Spinal cord (tissue), 10 donors: ENCODE results near the gene TBX6. TPM values are rescaled to one million over a fixed set of nuclear protein-coding genes. Genes with fewer than 3 reads are reported as not detected.
"Not testable (repeated sequence)": the region's sequence is repeated elsewhere in the genome, so short reads cannot be mapped to it uniquely, and the experiment has no call there.

Experiments
- DNase-seq, 6 donors: peaks; one replicate each; pipeline versions ENCODE4 v3.0.0 to v3.0.0-alpha.2; 2013 to 2015; ENCODE audit warnings: low spot score in 6 of 6, low read depth in 4 of 6
- H3K27ac ChIP-seq: one replicate; pipeline ENCODE4 v1.5.1; 2013; ENCODE audit warnings: low read depth, low read length, control low read depth
- H3K27me3 ChIP-seq: one replicate; pipeline ENCODE4 v1.6.1; 2013; ENCODE audit warnings: low read length; ENCODE audit not compliant: control insufficient read depth, insufficient read depth
- H3K36me3 ChIP-seq: one replicate; pipeline ENCODE4 v1.6.1; 2013; ENCODE audit warnings: low read length; ENCODE audit not compliant: control insufficient read depth, insufficient read depth
- H3K4me1 ChIP-seq: one replicate; pipeline ENCODE4 v1.6.1; 2013; ENCODE audit warnings: low read length; ENCODE audit not compliant: control insufficient read depth, insufficient read depth
- H3K4me3 ChIP-seq: one replicate; pipeline ENCODE4 v1.5.1; 2013; ENCODE audit warnings: low read depth, low read length, control low read depth
- H3K9me3 ChIP-seq: one replicate; pipeline ENCODE4 v1.6.1; 2013; ENCODE audit warnings: low read length; ENCODE audit not compliant: control insufficient read depth, insufficient read depth
- WGBS: methylation state at CpG from one replicate; pipeline ENCODE4 v1.1.5; 2013; ENCODE audit warnings: missing lambda C conversion rate; ENCODE audit not compliant: insufficient coverage; 5-methylcytosine and 5-hydroxymethylcytosine counted together
- polyA plus RNA-seq, 2 donors: library from polyadenylated mRNA; unstranded; fragments of 120-200 nt; gene quantifications; one replicate each; pipeline ENCODE4 v1.2.1, GENCODE V29; 2013; ENCODE audit not compliant: insufficient read length in 2 of 2
- total RNA-seq, 2 donors: library from RNA; depleted of rRNA in 1 of 2; stranded (reverse); fragments of 120-200 nt in 1 of 2; fragments of >200 nt in 1 of 2; gene quantifications; one replicate each; pipeline versions ENCODE4 v1.2.3 to v1.2.4, GENCODE V29; 2013 to 2014
- donor health status: healthy.

Gene TBX6
- total and polyA plus RNA-seq, 4 donors, result 0.20 to 2.7 (median 1.0) TPM

GRCh38 chr16:30040690-30041089, 51.0 kb downstream of the TBX6 start:
- H3K27ac ChIP-seq, H3K27me3 ChIP-seq, H3K4me3 ChIP-seq, H3K9me3 ChIP-seq, H3K4me1 ChIP-seq, DNase-seq, H3K36me3 ChIP-seq: not testable (repeated sequence)
- WGBS, result 78% methylated on average over 1 of the region's 5 CpGs

DNA sequence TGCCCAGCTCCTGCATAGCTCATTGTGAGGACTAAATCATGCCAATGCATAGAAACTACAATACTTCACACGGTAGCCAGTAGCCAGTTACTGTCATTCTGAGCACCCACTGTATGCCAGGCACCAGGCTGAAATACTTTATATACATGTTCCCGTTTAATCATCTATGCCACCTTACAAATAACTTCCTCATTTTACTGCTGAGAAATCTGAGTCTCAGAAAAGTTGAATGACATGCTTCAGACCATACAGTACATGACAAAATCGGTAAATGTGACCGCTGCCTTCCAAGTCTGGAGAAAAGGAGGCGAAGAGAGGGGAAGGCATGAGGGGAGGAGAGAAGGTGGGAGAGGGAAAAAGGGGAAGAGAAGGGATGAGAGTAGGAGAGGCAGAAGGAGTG, 51.5 kb downstream of the TBX6 start:
- DNase-seq, result no peak
- 75% methylated on average over 3 of the region's 5 CpGs for WGBS
- Histone ChIP-seq H3K27ac (no peak overlapping the region), H3K4me3 (no peak overlapping the region), H3K4me1 (no peaks in the 10 kb centered on the region), H3K9me3 (no peaks in the 10 kb centered on the region), H3K27me3 (no peaks in the 10 kb centered on the region), H3K36me3 (no peaks in the 10 kb centered on the region)

Other genes starting within 250 kb of the TBX6 start
- 10 to 100 TPM; 51.3 to 78.6 TPM for gene CDIPT, start 228.7 kb downstream of the TBX6 start, total RNA-seq
- 100 to 1,000 TPM; 103 to 121 TPM for gene CDIPT, start 228.7 kb downstream of the TBX6 start, polyA plus RNA-seq
- 10 to 100 TPM; 32.7 to 66.3 TPM for gene SEZ6L2, start 192.4 kb downstream of the TBX6 start, total RNA-seq
- 100 to 1,000 TPM; 138 to 155 TPM for gene SEZ6L2, start 192.4 kb downstream of the TBX6 start, polyA plus RNA-seq
- gene ASPHD1, start 191.4 kb downstream of the TBX6 start, total RNA-seq, result 10 to 100 TPM in 1 of 2 donors, 1 to 10 TPM in 1; 4.2 to 15.1 TPM
- gene ASPHD1, start 191.4 kb downstream of the TBX6 start, polyA plus RNA-seq, result 10 to 100 TPM; 49.8 to 52.7 TPM
- 10 to 100 TPM; 11.0 to 15.4 TPM for gene KCTD13, start 165.7 kb downstream of the TBX6 start, total RNA-seq
- 10 to 100 TPM; 64.2 to 79.2 TPM for gene KCTD13, start 165.7 kb downstream of the TBX6 start, polyA plus RNA-seq
- gene TMEM219, start 129.8 kb downstream of the TBX6 start, total RNA-seq, result 10 to 100 TPM; 32.5 to 83.1 TPM
- gene TMEM219, start 129.8 kb downstream of the TBX6 start, polyA plus RNA-seq, result 10 to 100 TPM; 83.5 to 91.4 TPM
- 10 to 100 TPM; 42.2 to 52.3 TPM for gene TAOK2, start 118.1 kb downstream of the TBX6 start, total RNA-seq
- gene TAOK2, start 118.1 kb downstream of the TBX6 start, polyA plus RNA-seq, result 10 to 100 TPM; 80.6 to 87.1 TPM
- gene HIRIP3, start 96.3 kb downstream of the TBX6 start, total RNA-seq, result 10 to 100 TPM; 12.2 to 13.7 TPM
- 10 to 100 TPM; 26.2 to 28.8 TPM for gene HIRIP3, start 96.3 kb downstream of the TBX6 start, polyA plus RNA-seq
- 10 to 100 TPM; 24.9 to 50.6 TPM for gene INO80E, start 95.7 kb downstream of the TBX6 start, total RNA-seq
- gene INO80E, start 95.7 kb downstream of the TBX6 start, polyA plus RNA-seq, result 10 to 100 TPM; 66.4 to 70.9 TPM
- 10 to 100 TPM in 1 of 2 donors, 1 to 10 TPM in 1; 7.6 to 14.8 TPM for gene DOC2A, start 80.9 kb downstream of the TBX6 start, total RNA-seq
- gene DOC2A, start 80.9 kb downstream of the TBX6 start, polyA plus RNA-seq, result 10 to 100 TPM; 60.4 to 61.6 TPM
- gene C16orf92, start 68.7 kb downstream of the TBX6 start, total RNA-seq, result not detected
- gene C16orf92, start 68.7 kb downstream of the TBX6 start, polyA plus RNA-seq, result 1 to 10 TPM in 1 of 2 donors, under 1 TPM in 1; 0.76 to 2.0 TPM
- 10 to 100 TPM; 10.2 to 19.2 TPM for gene TLCD3B, start 60.7 kb downstream of the TBX6 start, total RNA-seq
- gene TLCD3B, start 60.7 kb downstream of the TBX6 start, polyA plus RNA-seq, result 100 to 1,000 TPM; 119 to 136 TPM
- 100 to 1,000 TPM; 264 to 594 TPM for gene ALDOA, start 26.2 kb downstream of the TBX6 start, total RNA-seq
- 100 to 1,000 TPM; 832 to 849 TPM for gene ALDOA, start 26.2 kb downstream of the TBX6 start, polyA plus RNA-seq
- gene PPP4C, start 15.9 kb downstream of the TBX6 start, total RNA-seq, result 10 to 100 TPM; 51.6 to 59.6 TPM
- 100 to 1,000 TPM in 1 of 2 donors, 10 to 100 TPM in 1; 96.0 to 104 TPM for gene PPP4C, start 15.9 kb downstream of the TBX6 start, polyA plus RNA-seq
- 10 to 100 TPM; 30.6 to 40.9 TPM for gene YPEL3, start 4.3 kb upstream of the TBX6 start, total RNA-seq
- 100 to 1,000 TPM; 131 to 142 TPM for gene YPEL3, start 4.3 kb upstream of the TBX6 start, polyA plus RNA-seq
- gene GDPD3, start 21.6 kb upstream of the TBX6 start, total RNA-seq, result 1 to 10 TPM; 1.2 to 4.8 TPM
- gene GDPD3, start 21.6 kb upstream of the TBX6 start, polyA plus RNA-seq, result 10 to 100 TPM in 1 of 2 donors, 1 to 10 TPM in 1; 6.8 to 10.9 TPM
- 10 to 100 TPM; 25.0 to 42.2 TPM for gene MAPK3, start 31.3 kb upstream of the TBX6 start, total RNA-seq
- 100 to 1,000 TPM; 136 to 144 TPM for gene MAPK3, start 31.3 kb upstream of the TBX6 start, polyA plus RNA-seq
- 10 to 100 TPM; 13.8 to 25.8 TPM for gene CORO1A, start 91.7 kb upstream of the TBX6 start, total RNA-seq
- gene CORO1A, start 91.7 kb upstream of the TBX6 start, polyA plus RNA-seq, result 10 to 100 TPM; 44.8 to 50.6 TPM
- gene BOLA2B, start 101.7 kb upstream of the TBX6 start, total RNA-seq, result 100 to 1,000 TPM in 1 of 2 donors, 10 to 100 TPM in 1; 10.1 to 102 TPM
- 10 to 100 TPM; 37.8 to 45.9 TPM for gene BOLA2B, start 101.7 kb upstream of the TBX6 start, polyA plus RNA-seq
- gene SLX1A, start 102.0 kb upstream of the TBX6 start, total RNA-seq, result 10 to 100 TPM in 1 of 2 donors, 1 to 10 TPM in 1; 4.5 to 24.0 TPM
- gene SLX1A, start 102.0 kb upstream of the TBX6 start, polyA plus RNA-seq, result 10 to 100 TPM; 32.5 to 47.2 TPM
- 10 to 100 TPM in 1 of 2 donors, 1 to 10 TPM in 1; 1.5 to 17.4 TPM for gene SULT1A3, start 107.3 kb upstream of the TBX6 start, total RNA-seq
- gene SULT1A3, start 107.3 kb upstream of the TBX6 start, polyA plus RNA-seq, result 10 to 100 TPM; 16.9 to 21.3 TPM
- gene NPIPB13, start 156.6 kb upstream of the TBX6 start, total RNA-seq, result 1 to 10 TPM; 3.0 to 4.3 TPM
- gene NPIPB13, start 156.6 kb upstream of the TBX6 start, polyA plus RNA-seq, result 10 to 100 TPM in 1 of 2 donors, 1 to 10 TPM in 1; 5.6 to 32.5 TPM